GM18868 (cell line): ENCODE measurements around the gene SLC66A2.
"Not testable (repeated sequence)": the region's sequence is repeated elsewhere in the genome, so short reads cannot be mapped to it uniquely, and the experiment has no call there.

Source experiments
- ATAC-seq: cut with Tn5 transposase; IDR thresholded peaks from one replicate; pipeline ENCODE4 v1.9.1; 2021; ENCODE audit warnings: mild to moderate bottlenecking, moderate library complexity; ENCODE audit not compliant: unreplicated experiment

SLC66A2 gene

DNA sequence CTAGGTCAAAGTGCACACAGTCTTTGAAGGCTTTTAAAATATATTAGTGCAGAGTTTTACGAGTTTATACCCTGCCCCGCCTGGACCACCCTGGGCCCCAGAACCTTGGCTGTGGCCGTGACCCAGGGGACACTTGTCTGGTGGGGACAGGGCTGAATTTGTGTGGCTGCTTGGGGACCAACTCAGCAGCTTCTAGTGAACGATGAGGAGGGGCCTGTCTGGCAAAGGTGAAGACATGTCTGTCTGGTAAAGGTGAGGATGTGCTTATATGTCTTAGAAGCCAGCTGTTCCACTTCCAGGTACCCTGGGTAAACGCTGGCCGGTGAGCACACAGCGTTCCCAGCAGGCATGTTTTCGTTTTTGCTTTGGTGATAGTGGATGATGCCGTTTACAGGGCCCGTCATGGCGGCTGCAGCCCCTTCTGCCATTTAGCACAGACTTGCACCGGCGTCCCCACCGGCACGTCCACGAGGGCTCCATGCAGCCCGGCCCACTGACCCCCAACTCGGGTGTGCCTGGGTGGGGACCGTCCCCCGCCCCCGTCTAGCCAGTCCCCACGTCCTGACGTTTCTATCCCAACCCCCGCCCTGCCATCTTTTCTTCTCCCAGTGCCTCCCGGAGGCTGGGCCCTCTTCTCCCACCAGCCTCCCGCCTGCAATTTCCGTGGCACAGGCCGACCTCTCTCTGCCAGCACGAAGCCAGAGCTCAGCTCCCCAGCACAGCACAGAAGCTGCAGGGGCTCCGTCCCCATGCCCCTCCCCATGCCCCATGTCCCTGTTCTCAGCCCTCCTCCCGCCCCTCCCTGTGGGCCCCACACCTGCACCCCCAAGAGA lies 67.8 kb downstream of the SLC66A2 start:
- ATAC-seq, result no peak

DNA sequence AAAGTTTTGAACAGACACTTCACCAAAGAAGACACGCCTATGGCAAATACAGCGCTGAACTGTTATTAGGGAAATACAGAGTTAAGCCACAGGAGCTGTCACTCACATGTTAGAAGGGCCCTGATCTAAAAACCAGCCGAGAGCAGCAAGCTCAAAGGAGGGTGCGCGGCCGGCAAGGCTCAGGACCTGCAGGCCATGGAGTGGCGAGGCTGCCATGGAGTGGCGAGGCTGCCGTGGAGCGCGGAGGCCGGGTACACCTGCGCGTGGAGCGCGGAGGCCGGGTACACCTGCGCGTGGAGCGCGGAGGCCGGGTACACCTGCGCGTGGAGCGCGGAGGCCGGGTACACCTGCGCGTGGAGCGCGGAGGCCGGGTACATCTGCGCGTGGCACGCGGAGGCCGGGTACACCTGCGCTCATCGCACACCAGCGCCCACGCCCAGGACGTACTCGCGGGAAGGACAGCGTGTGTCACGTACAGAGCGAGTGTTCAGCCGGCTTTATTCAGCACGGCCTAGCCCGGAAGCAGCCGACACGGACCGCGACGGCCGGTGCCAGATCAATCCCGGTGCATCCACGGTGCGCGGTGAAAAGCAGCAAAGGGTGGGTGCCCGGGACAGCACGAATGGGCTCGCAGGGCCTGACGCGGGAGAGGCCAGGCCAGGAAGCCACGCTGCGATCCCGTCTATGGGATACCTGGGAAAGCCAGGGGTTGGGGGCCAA lies 68.8 kb downstream of the SLC66A2 start:
- ATAC-seq, result no peak

DNA sequence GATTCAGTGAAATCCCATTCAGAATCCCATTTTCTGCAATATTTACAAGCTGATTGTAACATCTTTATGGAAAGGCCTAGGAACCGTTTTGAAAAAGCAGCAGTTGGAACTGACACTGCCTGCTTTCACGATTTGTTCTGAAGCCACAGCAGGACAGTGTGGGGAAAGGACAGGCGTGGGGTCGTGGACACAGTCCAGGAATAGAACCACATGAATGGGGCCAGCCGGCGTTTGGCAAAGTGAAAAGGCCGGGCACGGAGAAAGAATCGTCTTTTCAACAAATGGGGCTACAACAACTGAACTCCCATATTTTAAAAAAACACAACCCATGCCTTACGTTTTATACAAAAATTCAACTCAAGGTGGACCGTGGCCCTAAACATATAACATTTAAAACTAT lies 69.8 kb downstream of the SLC66A2 start:
- ATAC-seq, result no peak

- no peak for ATAC-seq
These were observed 71.9 kb downstream of the SLC66A2 start for GRCh38 chr18:79879566-79879965.

DNA sequence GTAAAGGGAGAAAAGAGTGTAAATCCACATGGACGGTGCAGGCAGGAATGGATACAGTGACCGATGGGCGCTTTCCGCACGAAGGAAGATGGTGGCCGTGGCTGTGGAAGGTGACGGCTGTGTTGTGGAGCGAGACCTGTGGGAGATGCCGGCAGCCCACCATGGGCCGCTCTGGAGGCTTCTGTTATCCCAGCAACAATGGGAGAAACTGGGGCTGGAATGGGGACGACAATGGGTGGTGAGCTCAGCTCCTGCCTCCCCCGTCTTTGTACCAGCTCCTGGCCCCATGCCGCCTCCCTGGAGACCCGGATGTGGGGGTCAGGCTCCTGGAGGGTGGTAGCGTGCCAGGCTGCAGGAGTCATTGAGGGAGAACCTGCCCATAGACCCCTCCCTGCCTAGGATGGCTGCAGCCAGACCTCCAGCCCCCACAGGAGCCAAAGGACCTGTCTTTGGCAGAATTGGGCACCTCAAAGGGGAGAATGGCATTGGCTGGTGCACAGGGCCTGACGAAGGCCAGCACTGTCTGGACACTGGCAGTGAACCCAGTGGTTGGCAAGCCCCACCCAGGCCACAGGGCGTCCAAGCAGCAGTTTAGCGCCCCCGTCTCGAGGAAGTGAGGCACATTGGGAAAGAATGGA lies 72.6 kb downstream of the SLC66A2 start:
- no peak for ATAC-seq

DNA sequence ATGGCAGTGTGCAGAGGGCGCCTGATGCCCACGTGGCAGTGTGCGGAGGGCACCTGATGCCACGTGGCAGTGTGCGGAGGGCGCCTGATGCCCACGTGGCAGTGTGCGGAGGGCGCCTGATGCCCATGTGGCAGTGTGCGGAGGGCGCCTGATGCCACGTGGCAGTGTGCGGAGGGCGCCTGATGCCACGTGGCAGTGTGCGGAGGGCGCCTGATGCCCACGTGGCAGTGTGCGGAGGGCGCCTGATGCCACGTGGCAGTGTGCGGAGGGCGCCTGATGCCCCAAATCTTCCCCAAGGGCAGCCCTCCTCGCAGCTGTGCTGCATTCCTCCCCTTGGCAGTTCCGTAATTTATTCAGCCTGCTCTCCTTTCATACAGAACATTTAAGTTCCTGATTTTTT lies 73.2 kb downstream of the SLC66A2 start:
- ATAC-seq, result not testable (repeated sequence)

DNA sequence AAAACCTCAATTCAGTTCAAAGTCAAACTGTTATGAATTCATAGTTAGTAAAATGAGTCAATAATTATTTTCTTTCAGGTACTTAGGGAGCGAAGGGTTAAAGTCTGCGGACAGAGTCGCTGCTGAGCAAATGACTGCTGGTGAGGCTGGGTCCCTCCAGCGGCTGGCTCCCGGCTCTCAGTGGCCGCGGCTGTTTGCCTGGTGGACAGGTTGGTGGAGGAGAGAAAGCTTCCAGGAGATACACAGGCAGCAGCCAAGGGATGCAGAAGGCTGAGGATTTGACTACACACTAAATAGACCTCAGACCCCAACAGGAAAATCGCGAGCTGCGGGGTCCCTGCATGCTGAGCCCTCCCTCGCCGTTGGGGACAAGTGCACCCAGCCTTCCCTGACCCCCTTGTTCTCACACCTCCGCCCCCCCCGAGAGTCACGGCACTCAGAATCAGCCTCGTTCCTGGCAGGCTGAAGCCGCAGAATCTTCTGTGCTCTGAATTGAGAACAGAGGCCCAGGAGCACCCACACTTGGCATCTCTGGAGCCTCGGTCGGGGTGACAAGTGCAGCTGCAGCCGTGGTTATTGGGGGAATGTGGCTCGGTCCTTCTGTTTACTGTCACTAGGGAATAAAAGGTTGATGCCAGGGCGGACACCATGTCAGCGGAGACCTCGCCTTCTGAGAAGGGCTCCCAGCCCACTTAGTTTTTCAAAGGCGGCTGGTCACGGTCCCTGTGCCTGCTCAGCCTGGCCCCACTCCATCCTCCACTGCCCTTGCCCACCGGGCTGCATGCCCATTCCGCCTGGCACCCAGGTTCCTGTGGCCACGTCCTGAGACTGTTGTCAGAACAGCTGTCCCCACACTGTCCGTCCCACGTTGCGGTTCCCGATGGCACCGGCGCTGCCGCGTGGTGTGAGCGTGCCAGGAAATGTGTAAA lies 74.0 kb downstream of the SLC66A2 start:
- no peak for ATAC-seq

GRCh38 chr18:79876497-79876896 lies 75.0 kb downstream of the SLC66A2 start:
- ATAC-seq, result no peak

GRCh38 chr18:79875931-79876461 lies 75.5 kb downstream of the SLC66A2 start:
- no peak for ATAC-seq

GRCh38 chr18:79875531-79875919 lies 75.9 kb downstream of the SLC66A2 start:
- no peak for ATAC-seq

- ATAC-seq, result no peak
These were observed 76.6 kb downstream of the SLC66A2 start for GRCh38 chr18:79874553-79875530.

- ATAC-seq, result no peak
These were observed 77.9 kb downstream of the SLC66A2 start for GRCh38 chr18:79873449-79874110.

- ATAC-seq, result no peak
These were observed 78.7 kb downstream of the SLC66A2 start for GRCh38 chr18:79872527-79873444.

DNA sequence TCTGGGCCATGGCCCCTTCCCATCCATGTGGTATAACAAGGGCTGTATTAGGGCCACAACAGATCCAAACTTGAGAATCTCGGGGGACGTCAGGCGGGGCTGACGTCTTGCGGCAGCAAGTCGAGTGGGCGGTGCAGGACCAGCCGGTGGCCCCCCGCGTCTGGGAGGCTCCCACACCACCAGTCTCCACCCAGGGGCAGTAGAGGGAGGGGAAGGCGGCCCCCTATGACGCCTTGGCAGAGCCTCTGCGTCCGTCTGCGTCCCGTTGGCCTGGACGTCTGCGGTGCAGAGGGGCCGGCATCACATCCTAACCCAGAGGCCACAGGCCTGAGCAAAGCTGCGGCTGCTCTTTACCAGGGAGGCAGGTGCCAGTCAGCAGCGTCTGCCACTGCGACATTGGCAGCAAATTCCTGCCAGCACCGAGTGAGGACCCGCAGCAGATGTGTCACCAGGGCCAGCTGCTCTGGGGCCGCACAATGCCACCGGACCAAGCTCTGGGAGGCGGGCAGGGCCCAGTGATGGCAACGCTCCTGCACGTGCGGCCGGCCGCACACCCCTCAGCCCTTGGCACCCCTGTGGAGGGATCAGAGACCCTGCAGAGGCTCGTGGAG lies 79.9 kb downstream of the SLC66A2 start:
- ATAC-seq, result no peak

DNA sequence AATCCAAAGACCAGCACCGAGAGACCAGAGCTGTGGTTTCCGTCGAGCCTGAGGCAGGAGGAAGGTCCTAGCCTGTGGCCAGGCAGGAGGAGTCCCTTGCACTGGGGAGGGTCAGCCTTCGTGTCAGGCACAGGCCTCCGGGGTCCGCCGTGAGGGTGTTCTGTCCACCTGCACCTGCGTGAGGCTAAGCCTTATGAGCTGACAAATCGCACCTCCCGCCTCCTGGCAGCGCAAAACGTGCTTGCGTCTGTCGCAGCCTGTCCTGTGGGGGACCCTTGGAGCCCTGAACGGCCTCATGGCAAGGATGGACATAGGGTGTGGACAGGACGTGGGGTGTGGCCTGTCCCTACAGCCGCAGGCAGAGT lies 80.4 kb downstream of the SLC66A2 start:
- no peak for ATAC-seq

GRCh38 chr18:79870301-79871025 lies 81.0 kb downstream of the SLC66A2 start:
- no peak for ATAC-seq
